Activated T-cell treated with anti-CD3 and anti-CD28 coated beads, Interleukin-2, amount 50 U/mL, for 72 hours (primary cell): ENCODE data around the gene TEX53. TPM values are rescaled to one million over a fixed set of nuclear protein-coding genes. Genes with fewer than 3 reads are reported as not detected.

Experiments used
- ATAC-seq, 2 donors: fragments of 150-1000 bp; cut with Tn5 transposase; replicated peaks in 1 of 2; 2 replicates each; pipeline ENCODE4 v1.10.0; 2021; ENCODE audit warnings: moderate library complexity in 2 of 2, mild to moderate bottlenecking in 1 of 2
- DNase-seq, 2 donors: peaks; one replicate each; pipeline ENCODE4 v3.0.0; 2021 to 2022; ENCODE audit warnings: mixed read lengths in 1 of 2
- H3K27ac Mint-ChIP-seq: one replicate; pipeline ENCODE4 v1.8.0; 2022; ENCODE audit warnings: mild to moderate bottlenecking, moderate library complexity, mixed read lengths
- H3K27me3 Mint-ChIP-seq: one replicate; pipeline ENCODE4 v1.8.0; 2022; ENCODE audit warnings: low read depth, mixed read lengths
- H3K36me3 Mint-ChIP-seq, 2 donors: one replicate each; pipeline ENCODE4 v1.8.0; 2022; ENCODE audit warnings: mixed read lengths in 2 of 2, mild to moderate bottlenecking in 1 of 2; ENCODE audit not compliant: insufficient read depth in 2 of 2
- H3K4me1 Mint-ChIP-seq: one replicate; pipeline ENCODE4 v1.8.0; 2022; ENCODE audit warnings: low read depth, mixed read lengths
- H3K4me3 Mint-ChIP-seq, 2 donors: one replicate each; pipeline ENCODE4 v1.8.0; 2022; ENCODE audit warnings: mild to moderate bottlenecking in 2 of 2, mixed read lengths in 2 of 2, moderate library complexity in 2 of 2
- H3K9me3 Mint-ChIP-seq, 2 donors: one replicate each; pipeline ENCODE4 v1.8.0; 2022; ENCODE audit warnings: mixed read lengths in 2 of 2
- total RNA-seq, 2 donors: library from RNA; stranded (reverse); gene quantifications; one replicate each; pipeline ENCODE4 v1.2.3, GENCODE V29; 2022

TEX53 gene
- total RNA-seq, 2 donors from 2014 or later: not detected

GRCh38 chr9:114606597-114607207, 50.9 kb downstream of the TEX53 start:
- H3K27ac Mint-ChIP-seq: no peak overlapping the region
- no peak for ATAC-seq
- H3K4me1 Mint-ChIP-seq: peaks cover 21% of the 10 kb centered on the region

More at GRCh38 chr9:114606597-114607207, 50.9 kb downstream of the TEX53 start:
- DNase-seq: no peak
- Mint-ChIP-seq H3K4me3 (no peak overlapping the region), H3K36me3 (peaks cover 4 to 8% of the 10 kb centered on the region in 2 donors), H3K27me3 (no peaks in the 10 kb centered on the region), H3K9me3 (peaks cover 2 to 3% of the 10 kb centered on the region in 2 donors)

Other genes with a start within 250 kb of the TEX53 start
- 1 to 10 TPM; 7.1 to 8.6 TPM for gene WHRN, start 152.3 kb downstream of the TEX53 start, total RNA-seq
- 10 to 100 TPM; 37.3 to 39.4 TPM for gene ATP6V1G1, start 70.0 kb downstream of the TEX53 start, total RNA-seq
- gene TMEM268, start 46.5 kb downstream of the TEX53 start, total RNA-seq: 10 to 100 TPM; 36.0 to 39.2 TPM
- 1 to 10 TPM; 1.4 to 1.7 TPM for gene TEX48, start 24.4 kb upstream of the TEX53 start, total RNA-seq
- gene TNFSF15, start 148.2 kb upstream of the TEX53 start, total RNA-seq: under 1 TPM; 0.19 to 0.26 TPM